Central memory CD4-positive, alpha-beta T cell (primary cell): ENCODE measurements around the gene CDKN2C.

Source experiments
- DNase-seq: peaks from one replicate; pipeline ENCODE4 v3.0.0; 2022

CDKN2C gene

DNA sequence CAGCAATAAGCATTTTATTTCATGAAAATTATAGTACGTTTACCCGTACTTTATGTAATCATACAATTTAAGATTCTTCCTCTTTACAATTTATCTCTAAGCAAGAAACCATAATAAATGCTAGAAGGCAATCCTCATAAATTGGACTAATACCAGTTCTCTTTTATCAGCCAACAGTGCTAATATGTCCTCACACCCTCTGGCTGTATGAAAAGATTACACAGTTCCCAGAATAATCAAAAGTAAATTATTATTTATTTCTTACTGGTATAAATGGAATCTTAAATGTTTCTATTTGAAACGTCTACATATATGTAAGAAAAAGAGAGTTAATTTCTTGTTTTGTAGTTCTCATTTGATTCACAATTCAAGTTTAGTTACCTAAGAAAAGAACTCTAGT, 3.1 kb upstream of the CDKN2C start:
- no peak for DNase-seq

- no peak for DNase-seq
Measured at GRCh38 chr1:50967416-50968157, 2.5 kb upstream of the CDKN2C start.

DNA sequence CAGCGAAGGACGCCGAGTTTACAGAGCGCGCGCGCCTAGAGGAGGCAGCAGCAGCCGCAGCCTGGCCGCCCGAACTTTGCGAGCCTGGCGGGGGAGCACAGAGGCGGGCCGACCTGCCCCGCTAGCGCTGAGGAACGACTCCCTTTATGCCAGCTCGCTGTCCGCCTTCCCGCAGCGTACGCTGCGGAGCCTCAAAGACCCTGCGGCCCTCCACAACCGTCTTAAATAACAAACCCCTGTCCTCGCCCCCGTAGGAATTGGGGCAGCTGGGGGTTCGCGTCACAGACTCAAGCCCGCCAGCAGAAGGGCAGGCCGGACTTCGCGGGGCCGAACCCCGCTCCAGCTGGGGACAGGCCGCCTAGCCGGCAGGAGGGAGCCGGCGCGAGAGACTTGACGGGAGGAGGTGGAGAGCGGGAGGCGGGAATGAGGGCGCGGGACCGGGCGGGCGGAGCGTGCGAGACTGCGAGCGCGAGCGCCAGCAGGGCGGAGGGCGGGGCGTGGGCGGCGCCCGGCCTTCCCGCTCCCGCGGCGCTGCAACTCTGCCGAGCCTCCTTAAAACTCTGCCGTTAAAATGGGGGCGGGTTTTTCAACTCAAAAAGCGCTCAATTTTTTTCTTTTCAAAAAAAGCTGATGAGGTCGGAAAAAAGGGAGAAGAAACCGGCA, 1.8 kb upstream of the CDKN2C start:
- peak; percentile 85 for DNase-seq

- DNase-seq: peak; percentile 50
Measured at GRCh38 chr1:50968821-50969610, 1.0 kb upstream of the CDKN2C start.

- no peak for DNase-seq
Measured at GRCh38 chr1:50970509-50970887, 453 bp downstream of the CDKN2C start.

DNA sequence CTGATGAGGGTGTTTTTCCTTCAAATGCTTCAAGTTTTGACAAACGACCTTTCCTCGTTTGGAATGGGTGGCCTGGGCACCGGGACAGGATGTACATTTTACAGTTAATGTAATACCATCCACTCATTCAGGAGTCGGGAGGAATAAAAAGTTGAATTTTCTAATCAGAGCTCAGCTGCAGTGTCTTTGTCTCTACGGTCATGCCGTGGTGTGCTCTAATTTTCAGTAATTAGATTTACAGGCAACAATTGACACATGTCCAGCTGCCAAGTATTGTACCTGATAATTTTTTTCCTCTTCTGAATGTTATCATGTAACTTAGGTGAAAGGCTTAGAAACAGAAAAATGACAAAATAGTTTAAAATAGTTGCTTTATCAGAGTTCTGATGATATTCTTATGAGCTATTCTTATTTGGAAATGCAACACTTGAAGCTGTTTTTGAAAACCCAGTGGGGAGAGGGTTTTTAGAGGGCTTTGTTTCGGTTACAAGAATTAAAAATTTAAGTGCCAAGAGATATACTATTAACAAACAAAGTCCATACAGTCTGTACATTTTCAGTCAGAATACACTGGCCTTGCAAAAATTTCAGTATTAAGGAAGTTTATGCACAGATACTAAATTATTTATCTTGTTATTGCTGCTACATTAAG, 1.0 kb downstream of the CDKN2C start:
- no peak for DNase-seq

- no peak for DNase-seq
Measured at GRCh38 chr1:50971748-50972305, 1.8 kb downstream of the CDKN2C start.

DNA sequence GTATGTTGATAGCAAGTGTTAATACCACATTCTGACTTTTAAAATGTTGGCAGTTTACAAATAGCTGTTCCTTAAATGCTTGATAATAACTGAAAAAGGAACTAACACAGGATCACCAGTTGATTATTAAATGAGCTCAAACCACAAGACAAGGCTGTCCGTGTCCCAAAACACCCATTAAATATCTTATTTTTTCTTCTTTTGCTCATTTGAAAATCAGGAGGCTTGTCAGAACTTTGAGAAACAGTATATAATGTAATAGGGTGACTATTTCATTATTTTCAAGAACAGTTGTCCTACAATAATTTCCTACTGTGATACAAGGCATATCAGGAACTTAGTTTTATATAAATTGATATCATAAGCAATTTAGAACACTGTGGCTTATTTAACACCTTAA, 2.7 kb downstream of the CDKN2C start:
- DNase-seq: no peak

DNA sequence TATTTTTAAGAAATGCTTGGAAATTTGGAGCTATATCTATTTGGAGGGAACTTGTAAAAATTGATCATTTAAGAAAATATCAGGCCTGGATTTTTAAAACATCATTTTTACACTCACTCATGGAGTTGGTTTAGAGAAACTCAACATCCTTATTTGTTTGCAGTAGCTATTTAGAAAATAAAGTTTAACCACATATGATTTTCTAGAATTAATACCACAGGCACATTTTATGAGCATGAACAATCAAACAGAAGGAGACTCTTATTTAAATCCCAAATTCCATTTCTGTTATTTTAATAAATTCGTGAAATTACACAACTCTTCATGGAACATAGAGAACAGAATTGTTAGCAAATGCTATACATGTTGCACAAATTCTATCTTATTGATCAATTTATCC, 3.2 kb downstream of the CDKN2C start:
- DNase-seq: no peak

DNA sequence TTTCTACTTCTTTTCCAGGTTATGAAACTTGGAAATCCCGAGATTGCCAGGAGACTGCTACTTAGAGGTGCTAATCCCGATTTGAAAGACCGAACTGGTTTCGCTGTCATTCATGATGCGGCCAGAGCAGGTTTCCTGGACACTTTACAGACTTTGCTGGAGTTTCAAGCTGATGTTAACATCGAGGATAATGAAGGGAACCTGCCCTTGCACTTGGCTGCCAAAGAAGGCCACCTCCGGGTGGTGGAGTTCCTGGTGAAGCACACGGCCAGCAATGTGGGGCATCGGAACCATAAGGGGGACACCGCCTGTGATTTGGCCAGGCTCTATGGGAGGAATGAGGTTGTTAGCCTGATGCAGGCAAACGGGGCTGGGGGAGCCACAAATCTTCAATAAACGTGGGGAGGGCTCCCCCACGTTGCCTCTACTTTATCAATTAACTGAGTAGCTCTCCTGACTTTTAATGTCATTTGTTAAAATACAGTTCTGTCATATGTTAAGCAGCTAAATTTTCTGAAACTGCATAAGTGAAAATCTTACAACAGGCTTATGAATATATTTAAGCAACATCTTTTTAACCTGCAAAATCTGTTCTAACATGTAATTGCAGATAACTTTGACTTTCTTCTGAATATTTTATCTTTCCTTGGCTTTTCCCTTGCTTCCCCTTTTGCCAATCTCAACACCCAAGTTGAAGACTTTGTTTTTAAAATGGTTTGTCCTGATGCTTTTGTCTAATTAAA, 4.0 kb downstream of the CDKN2C start:
- no peak for DNase-seq

DNA sequence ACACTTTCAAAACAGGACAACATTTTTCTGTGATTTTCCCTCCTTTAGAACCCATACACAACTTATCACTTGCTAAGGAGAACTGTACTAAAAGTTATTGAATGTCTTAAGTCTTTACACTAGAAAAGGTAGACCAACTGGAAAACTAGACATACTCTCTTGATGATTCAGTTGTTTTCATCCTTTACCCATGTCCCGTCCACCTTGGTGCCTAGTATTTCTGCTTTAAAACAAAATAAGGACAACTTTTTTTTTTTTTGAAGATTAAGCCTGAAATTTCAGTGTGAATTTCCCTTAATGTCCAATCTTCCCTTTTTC, 4.5 kb downstream of the CDKN2C start:
- no peak for DNase-seq

- DNase-seq: no peak
Measured at GRCh38 chr1:50975436-50975835, 5.4 kb downstream of the CDKN2C start.

GRCh38 chr1:50976111-50976889, 6.3 kb downstream of the CDKN2C start:
- DNase-seq: no peak

DNA sequence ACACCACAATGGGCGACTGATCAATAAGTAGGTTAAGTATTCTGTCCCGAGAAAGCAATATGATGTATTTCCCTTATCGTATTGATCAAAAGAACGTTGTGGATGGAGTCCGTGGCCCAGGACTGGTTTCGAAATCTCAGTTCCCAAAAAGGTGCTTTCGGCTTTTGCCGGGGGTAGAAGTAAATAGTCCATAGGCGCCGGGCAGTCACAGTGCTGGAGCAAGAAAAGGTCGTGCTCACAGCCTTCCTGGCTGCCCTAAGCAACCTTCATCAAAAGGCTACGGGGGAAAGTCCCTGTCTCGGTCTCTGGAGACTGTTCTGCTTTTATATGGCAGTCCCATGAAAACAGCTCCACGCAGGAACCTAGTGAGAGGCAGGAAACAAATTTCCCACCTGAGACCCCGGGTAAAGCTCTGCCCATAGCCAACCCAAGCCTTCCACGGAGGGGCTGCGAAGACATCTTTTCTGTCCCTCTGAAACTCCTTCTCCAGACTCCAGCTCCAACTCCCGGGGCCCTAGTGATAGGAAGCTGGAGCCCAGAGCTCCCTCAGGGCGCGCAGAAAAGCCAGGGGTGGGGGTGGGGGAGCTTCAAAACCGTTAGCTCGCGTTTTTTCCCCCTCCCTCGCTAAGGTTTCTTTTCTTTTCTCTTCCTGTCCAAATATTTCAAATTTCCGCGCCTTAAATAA, 7.0 kb downstream of the CDKN2C start:
- DNase-seq: peak; percentile 14

DNA sequence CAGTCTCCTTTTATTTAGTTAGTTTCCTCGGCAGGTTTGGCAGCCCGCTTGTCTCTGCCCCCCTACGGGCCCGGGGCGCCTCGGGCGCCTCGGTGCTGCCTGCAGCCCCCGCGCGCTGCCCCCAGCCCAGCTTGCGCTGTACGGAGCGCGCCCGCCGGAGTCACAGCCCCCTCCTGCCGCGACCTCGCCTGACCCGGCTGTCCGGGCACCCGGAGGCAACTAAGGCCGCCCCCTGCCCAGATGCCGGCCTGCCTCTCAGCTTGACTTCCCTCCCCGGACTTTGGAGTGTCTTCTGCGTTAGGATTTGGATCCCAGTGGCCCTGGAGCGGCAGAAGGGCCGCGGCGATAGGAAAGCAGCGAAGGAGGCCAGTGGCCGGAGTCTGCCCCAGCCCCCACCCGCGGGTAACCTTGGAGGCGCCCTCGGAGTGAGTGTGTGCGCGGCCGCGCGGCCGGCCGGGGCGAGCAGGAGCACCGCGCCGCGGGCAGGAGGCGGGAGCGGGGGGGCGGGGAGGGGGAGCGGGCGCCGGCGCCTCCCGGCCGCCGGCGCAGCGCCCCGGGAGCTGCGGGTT, 7.6 kb downstream of the CDKN2C start:
- peak; percentile 25 for DNase-seq

DNA sequence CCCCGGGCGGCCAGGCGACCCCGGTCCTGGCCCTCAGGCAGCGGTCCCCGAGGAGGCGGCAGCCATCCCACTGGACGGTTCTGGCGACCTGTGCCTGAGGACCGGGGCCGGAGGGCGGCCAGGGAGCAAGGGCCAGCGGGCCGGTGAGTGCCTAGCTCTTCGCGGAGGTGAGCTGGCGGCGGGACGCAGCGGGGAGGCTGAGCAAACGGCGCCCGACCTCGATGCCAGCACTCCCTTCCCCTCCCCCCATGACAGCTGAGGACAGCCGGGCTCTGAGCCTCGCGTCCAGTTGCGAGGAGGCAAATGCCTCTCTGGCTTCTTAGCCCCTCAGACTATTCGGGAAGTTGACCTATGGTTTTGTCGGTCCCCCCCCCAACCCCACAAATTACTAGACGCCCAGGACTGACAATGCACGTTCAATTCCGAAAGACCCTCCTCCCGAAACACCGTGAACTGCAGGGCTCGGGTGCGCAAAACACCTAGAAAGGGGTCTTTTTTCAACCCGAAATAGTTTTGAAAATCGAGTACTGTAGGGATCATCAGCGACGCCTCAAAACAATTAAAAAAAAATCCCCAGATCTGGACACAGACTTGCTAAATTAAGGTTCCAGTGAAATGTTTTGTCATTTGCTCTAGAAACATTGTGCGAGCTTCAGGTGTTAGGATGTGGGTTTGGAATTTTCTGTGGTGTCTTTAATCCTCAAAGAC, 8.3 kb downstream of the CDKN2C start:
- DNase-seq: peak; percentile 23

DNA sequence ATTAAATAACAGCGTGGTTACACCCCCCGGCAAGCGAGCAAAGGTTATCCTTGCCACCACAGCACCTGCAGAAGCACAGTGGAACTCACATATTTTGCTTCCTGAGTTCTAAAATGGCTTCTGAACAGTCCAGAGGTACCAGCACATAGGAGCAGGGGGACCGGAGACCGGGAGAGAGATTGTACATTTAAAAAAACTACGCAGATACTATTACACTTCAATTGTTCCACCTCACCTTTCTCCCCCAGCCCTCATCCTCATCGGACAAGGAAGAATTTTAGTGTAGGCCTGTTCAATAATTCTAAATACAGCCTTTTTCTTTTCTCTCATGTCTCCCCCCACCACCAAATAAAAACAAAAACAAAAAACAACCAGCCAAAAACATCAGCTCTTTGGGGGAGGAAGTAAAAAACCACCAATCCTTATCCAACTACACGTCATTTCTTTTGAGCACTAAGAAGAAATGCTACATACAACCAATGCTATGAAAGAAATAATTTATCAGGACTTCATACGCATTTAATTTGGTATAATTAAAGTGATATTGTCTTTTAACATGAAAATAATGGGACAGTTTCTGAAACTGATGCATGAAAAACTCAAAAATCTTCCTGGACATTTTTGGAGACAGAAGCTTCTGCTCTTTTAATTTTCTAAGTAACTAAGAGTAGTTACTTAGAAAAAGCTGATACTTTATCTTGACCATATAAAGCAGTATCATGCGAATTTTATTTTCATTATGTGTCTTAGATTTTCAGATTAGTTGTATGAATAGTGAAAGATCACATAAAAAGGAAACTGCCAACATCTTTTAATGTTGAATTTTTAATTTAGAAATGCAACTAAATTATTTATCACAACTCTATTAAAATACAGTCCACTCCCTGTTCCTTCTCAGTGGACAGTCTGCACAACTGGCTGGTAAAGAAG, 9.1 kb downstream of the CDKN2C start:
- DNase-seq: peak; percentile 36

- no peak for DNase-seq
Measured at GRCh38 chr1:50979937-50980336, 9.9 kb downstream of the CDKN2C start.

DNA sequence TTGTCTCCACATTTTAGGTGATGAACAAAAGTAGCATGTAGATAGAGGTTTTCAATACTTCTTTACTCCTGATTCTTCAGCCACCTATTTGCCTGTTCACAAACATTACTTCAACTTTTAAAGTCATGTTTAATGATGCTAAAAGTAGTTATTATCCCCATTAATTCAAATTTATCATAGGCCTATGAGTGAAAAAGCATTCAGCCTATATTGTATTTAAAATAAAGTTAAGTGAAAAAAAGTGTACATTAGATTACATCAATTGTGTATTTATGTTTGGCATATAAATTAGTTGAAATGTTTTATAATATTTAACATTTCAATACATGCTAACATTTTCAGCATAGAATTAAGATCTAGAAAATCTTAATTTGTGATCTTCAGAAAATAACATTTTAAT, 10.5 kb downstream of the CDKN2C start:
- no peak for DNase-seq
